Stimulated activated CD8-positive, alpha-beta memory T cell treated with anti-CD3 and anti-CD28 coated beads, Interleukin-4, amount 100 ng/mL, for 1 hour (primary cell): ENCODE results near the gene SLC3A2.

Source experiments
- DNase-seq, 2 donors: peaks; one replicate each; pipeline ENCODE4 v3.0.0-alpha.2; 2020; ENCODE audit warnings: low read depth in 2 of 2, low spot score in 1 of 2

The SLC3A2 gene

GRCh38 chr11:62909107-62909894 is 28.6 kb downstream of the SLC3A2 start:
- no peak for DNase-seq

GRCh38 chr11:62910141-62910882 is 29.6 kb downstream of the SLC3A2 start:
- no peak for DNase-seq

- no peak for DNase-seq
Measured at GRCh38 chr11:62911137-62912130, 30.7 kb downstream of the SLC3A2 start.

- DNase-seq: no peak
Measured at GRCh38 chr11:62912268-62912667, 31.6 kb downstream of the SLC3A2 start.

- no peak for DNase-seq
Measured at GRCh38 chr11:62914416-62914815, 33.7 kb downstream of the SLC3A2 start.

- DNase-seq: no peak
Measured at GRCh38 chr11:62917906-62918502, 37.3 kb downstream of the SLC3A2 start.

- no peak for DNase-seq
Measured at GRCh38 chr11:62918531-62918930, 37.8 kb downstream of the SLC3A2 start.

GRCh38 chr11:62919476-62919875 is 38.8 kb downstream of the SLC3A2 start:
- DNase-seq: no peak

GRCh38 chr11:62919898-62920640 is 39.4 kb downstream of the SLC3A2 start:
- DNase-seq: no peak

- no peak for DNase-seq
Measured at GRCh38 chr11:62921201-62921572, 40.5 kb downstream of the SLC3A2 start, which contains the start of gene CHRM1. Gene CHRM1, minus strand, starts transcription at chr11:62921363. Its CDS starts 10,263 bp downstream, at chr11:62911100.

GRCh38 chr11:62921573-62922188 is 41.0 kb downstream of the SLC3A2 start:
- DNase-seq: no peak

- no peak for DNase-seq
Measured at GRCh38 chr11:62922189-62922589, 41.5 kb downstream of the SLC3A2 start.

- no peak for DNase-seq
Measured at GRCh38 chr11:62922653-62923431, 42.1 kb downstream of the SLC3A2 start.

- no peak for DNase-seq
Measured at GRCh38 chr11:62923601-62924411, 43.1 kb downstream of the SLC3A2 start.

- no peak for DNase-seq
Measured at GRCh38 chr11:62925308-62925707, 44.6 kb downstream of the SLC3A2 start.

GRCh38 chr11:62925745-62926679 is 45.3 kb downstream of the SLC3A2 start:
- no peak for DNase-seq
